Panc1 (cell line): ENCODE results near the gene NNT. TPM values are rescaled to one million over a fixed set of nuclear protein-coding genes. Genes with fewer than 3 reads are reported as not detected.

ENCODE experiments used
- ATAC-seq: fragments of 200-7000 bp; cut with Tn5 transposase; 2 replicates; pipeline ENCODE4 v1.9.1; 2020; ENCODE audit warnings: mild to moderate bottlenecking, moderate library complexity
- BruUV-seq: library from RNA; stranded (reverse); fragments of 400-500 nt; replicated peaks from 2 replicates; lab custom pipeline; 2021; lab: Mats Ljungman, UMichigan
- CTCF ChIA-PET: fragments of 300-600 bp; sonication (Branson Sonifier 250); formaldehyde crosslinking; loops from one replicate; lab custom pipeline; 2022; ENCODE audit warnings: antibody characterized with exemption; lab: Charles Lee
- POLR2A ChIA-PET: fragments of 300-600 bp; sonication (Branson Sonifier 250); formaldehyde crosslinking; loops from one replicate; lab custom pipeline; 2022; ENCODE audit warnings: antibody characterized with exemption; lab: Charles Lee
- DNase-seq: peaks from one replicate; pipeline ENCODE4 v3.0.0-alpha.2; 2010; ENCODE audit warnings: low read depth, low spot score
- H3K27ac ChIP-seq: 2 replicates; pipeline ENCODE4 v1.5.1; 2011; ENCODE audit warnings: mild to moderate bottlenecking, low read length, inconsistent platforms
- H3K27me3 ChIP-seq: fragments of 200-500 bp; sonication (Bioruptor generic); 2 replicates; pipeline ENCODE4 v1.6.0; 2014; ENCODE audit warnings: low read length, inconsistent platforms; ENCODE audit not compliant: control insufficient read depth, insufficient read depth
- H3K36me3 ChIP-seq: fragments of 200-500 bp; sonication (Bioruptor generic); 2 replicates; pipeline ENCODE4 v1.5.1; 2014; ENCODE audit warnings: inconsistent platforms, mild to moderate bottlenecking, low read length, moderate library complexity; ENCODE audit not compliant: control insufficient read depth, insufficient read depth
- H3K4me1 ChIP-seq: 2 replicates; pipeline ENCODE4 v1.5.1; 2011; ENCODE audit warnings: inconsistent platforms, mild to moderate bottlenecking, low read length, moderate library complexity; ENCODE audit not compliant: control insufficient read depth, insufficient read depth
- H3K4me3 ChIP-seq, 2 experiments: 2 replicates each; pipeline ENCODE4 v1.5.1; 2011 to 2012; ENCODE audit warnings: low read depth in 2 of 2, low read length in 2 of 2, mild to moderate bottlenecking in 2 of 2, inconsistent platforms in 1 of 2, moderate library complexity in 1 of 2
- H3K9me3 ChIP-seq: fragments of 200-500 bp; sonication (Bioruptor generic); 2 replicates; pipeline ENCODE4 v1.5.1; 2014; ENCODE audit warnings: low read depth, mild to moderate bottlenecking, inconsistent platforms, low read length, moderate library complexity; ENCODE audit not compliant: control insufficient read depth, insufficient read depth
- CTCF ChIP-seq: fragments of 450-650 bp; IDR thresholded peaks from 2 replicates; pipeline ENCODE4 v1.5.1; 2017; ENCODE audit warnings: mild to moderate bottlenecking
- POLR2AphosphoS5 ChIP-seq: IDR thresholded peaks from 2 replicates; pipeline ENCODE4 v1.6.1; 2012; ENCODE audit warnings: mild to moderate bottlenecking, low read depth, low read length, moderate library complexity
- REST ChIP-seq, 2 experiments: IDR thresholded peaks; 2 replicates each; pipeline ENCODE4 v1.6.1; 2011 to 2012; ENCODE audit warnings: low read depth in 2 of 2, control low read depth in 1 of 2, low read length in 1 of 2, mild to moderate bottlenecking in 1 of 2, moderate library complexity in 1 of 2; ENCODE audit not compliant: insufficient read depth in 1 of 2
- SIN3A ChIP-seq: IDR thresholded peaks from 2 replicates; pipeline ENCODE4 v1.6.1; 2012; ENCODE audit warnings: low read depth, mild to moderate bottlenecking, low read length, moderate library complexity, borderline replicate concordance; ENCODE audit not compliant: insufficient read depth
- TCF7L2 ChIP-seq: IDR thresholded peaks from 2 replicates; pipeline ENCODE4 v1.6.1; 2011; ENCODE audit warnings: mild to moderate bottlenecking, low read depth, low read length, inconsistent platforms
- in situ Hi-C: cut with HindIII; loops from 2 replicates; pipeline ENCODE4 v1.10.0; 2016; ENCODE audit warnings: low sequenced_read_pairs, low pct_unique_long_range_greater_than_20kb
- intact Hi-C: fragments of 100-400 bp; cut with micrococcal nuclease; formaldehyde crosslinking; loops from one replicate; pipeline ENCODE4 v1.10.0; 2022; ENCODE audit not compliant: unreplicated experiment
- total RNA-seq: library from RNA; stranded (reverse); gene quantifications from one replicate; pipeline ENCODE4 v1.2.1, GENCODE V29; 2021; ENCODE audit not compliant: unreplicated experiment

The NNT gene
- total RNA-seq, 1 experiment from 2014 or later = 78.7 TPM

- POLR2A ChIA-PET = no interaction called here
- Histone ChIP-seq H3K4me3 (no peak overlapping the region), H3K27me3 (no peaks in the 10 kb centered on the region), H3K4me1 (no peaks in the 10 kb centered on the region), H3K36me3 (no peaks in the 10 kb centered on the region), H3K27ac (no peak overlapping the region), H3K9me3 (no peaks in the 10 kb centered on the region)
- ATAC-seq (no peak), DNase-seq (no peak)
- CTCF ChIA-PET = no interaction called here
- TF ChIP-seq REST (IDR thresholded peaks at IDR 0.05; ENCODE audit: insufficient read depth in 1 of 2, low read depth in 2 of 2, low read length in 1 of 2) = no peak
- TF ChIP-seq POLR2AphosphoS5 = no peak
- no peak for TF ChIP-seq TCF7L2
- TF ChIP-seq SIN3A = no peak
- no peak for TF ChIP-seq CTCF
- BruUV-seq = no TSS peak
- intact Hi-C loops (no loop called here), in situ Hi-C loops (no loop called here)
Measured at GRCh38 chr5:43638546-43638945, 35.6 kb downstream of the NNT start.

- intact Hi-C loops = no loop called here
- TF ChIP-seq POLR2AphosphoS5 (no peak), SIN3A (no peak), CTCF (no peak), REST (IDR thresholded peaks at IDR 0.05; ENCODE audit: insufficient read depth in 1 of 2, low read depth in 2 of 2, low read length in 1 of 2) (no peak), TCF7L2 (no peak)
- no peak overlapping the region for H3K4me3 ChIP-seq
Measured at GRCh38 chr5:43639566-43639965, 36.6 kb downstream of the NNT start.

More at GRCh38 chr5:43639566-43639965, 36.6 kb downstream of the NNT start:
- Histone ChIP-seq H3K27me3 (no peaks in the 10 kb centered on the region), H3K27ac (no peak overlapping the region), H3K9me3 (no peaks in the 10 kb centered on the region), H3K4me1 (no peaks in the 10 kb centered on the region), H3K36me3 (no peaks in the 10 kb centered on the region; the same call in 1 of the 2 replicates)
- in situ Hi-C loops = no loop called here
- CTCF ChIA-PET = no interaction called here
- POLR2A ChIA-PET = no interaction called here
- ATAC-seq = no peak
- BruUV-seq = no TSS peak
- DNase-seq = no peak
